ENCODE data around the gene MAP3K1. TPM values are rescaled to one million over a fixed set of nuclear protein-coding genes. Genes with fewer than 3 reads are reported as not detected.
A peak's percentile ranks its signal among the peaks of the same experiment; 100 is the strongest.

MAP3K1 gene
- total RNA-seq, 1 experiment from 2014 or later, result 5.7 TPM

GRCh38 chr5:56909294-56910209, 94.2 kb downstream of the MAP3K1 start, which contains the start of gene SETD9:
SETD9 (plus strand) TSS chr5:56909596; CDS start chr5:56909646, 50 bp downstream.
- CTCF ChIA-PET, result interaction anchor here (0.6 kb wide), 1 partner anchor 9 kb away, joined by 4 read pairs; no protein-coding TSS in a partner anchor
- BruUV-seq (replicated peaks), result no TSS peak

DNA sequence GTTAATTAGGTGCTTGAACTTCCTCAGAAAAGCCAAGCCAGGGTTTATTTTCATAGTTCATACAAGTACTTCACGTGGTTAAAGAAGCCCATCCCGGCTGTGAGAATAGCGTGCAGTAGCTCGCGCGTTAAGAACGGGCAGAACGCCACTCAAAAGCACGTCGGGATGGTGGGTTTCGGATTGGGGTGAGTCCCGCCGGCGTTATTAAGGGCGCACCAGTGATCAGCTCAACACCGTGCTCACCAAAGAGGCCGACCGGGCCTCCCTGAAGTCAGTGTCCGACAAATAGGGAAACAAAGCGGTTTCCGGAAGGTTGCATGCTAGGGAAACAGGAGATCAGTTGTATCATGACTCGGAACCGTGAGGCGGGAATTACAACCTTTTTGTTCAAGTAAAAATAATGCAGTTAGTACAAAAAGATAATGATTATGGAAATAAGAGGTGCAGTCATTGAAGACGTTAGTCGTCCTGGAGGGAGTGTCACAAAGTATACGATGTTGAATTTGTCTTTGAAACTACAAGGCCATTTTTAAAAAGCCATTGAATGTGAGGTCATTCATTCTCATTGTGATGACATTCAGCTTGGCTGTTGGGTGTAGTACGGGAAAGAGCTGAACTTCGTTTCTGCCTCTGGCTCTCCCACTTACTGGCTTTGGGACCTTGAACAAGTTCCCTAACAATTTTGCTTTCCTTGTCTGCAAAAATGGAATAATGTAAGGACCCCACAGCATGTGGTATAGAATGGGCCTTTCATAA, 95.0 kb downstream of the MAP3K1 start:
- peak overlapping the region; percentile 97 for H3K9ac ChIP-seq (ENCODE audit: low read length)
- peak overlapping the region; percentile 95 for H3K4me2 ChIP-seq (ENCODE audit: low read length)
- no peaks in the 10 kb centered on the region for H3K27me3 ChIP-seq (ENCODE audit: low read length)
- H2AFZ ChIP-seq (ENCODE audit: low read length), result peak overlapping the region; percentile 81
- H4K20me1 ChIP-seq (ENCODE audit: low read length), result no peaks in the 10 kb centered on the region
- no peaks in the 10 kb centered on the region for H3F3A ChIP-seq (ENCODE audit: low read length, unreplicated experiment)
- H3K79me2 ChIP-seq (ENCODE audit: low read length), result peaks cover 14% of the 10 kb centered on the region; the same call in 1 of the 2 replicates
- H3K9me2 ChIP-seq (replicated peaks; ENCODE audit: low read length), result no peaks in the 10 kb centered on the region
- TSS peak; percentile 81 for BruUV-seq (replicated peaks)
- CTCF ChIA-PET, result interaction anchor here (0.6 kb wide), 1 partner anchor 10 kb away, joined by 4 read pairs; no protein-coding TSS in a partner anchor
- DNase-seq (no peak), ATAC-seq (peak; percentile 8)
- TF ChIP-seq EZH2 (IDR thresholded peaks at IDR 0.05; ENCODE audit: low read length, unreplicated experiment) (no peak), EZH2phosphoT487 (IDR thresholded peaks at IDR 0.05; ENCODE audit: borderline replicate concordance, low read length) (no peak)
- TF ChIP-seq, protein P1, sequence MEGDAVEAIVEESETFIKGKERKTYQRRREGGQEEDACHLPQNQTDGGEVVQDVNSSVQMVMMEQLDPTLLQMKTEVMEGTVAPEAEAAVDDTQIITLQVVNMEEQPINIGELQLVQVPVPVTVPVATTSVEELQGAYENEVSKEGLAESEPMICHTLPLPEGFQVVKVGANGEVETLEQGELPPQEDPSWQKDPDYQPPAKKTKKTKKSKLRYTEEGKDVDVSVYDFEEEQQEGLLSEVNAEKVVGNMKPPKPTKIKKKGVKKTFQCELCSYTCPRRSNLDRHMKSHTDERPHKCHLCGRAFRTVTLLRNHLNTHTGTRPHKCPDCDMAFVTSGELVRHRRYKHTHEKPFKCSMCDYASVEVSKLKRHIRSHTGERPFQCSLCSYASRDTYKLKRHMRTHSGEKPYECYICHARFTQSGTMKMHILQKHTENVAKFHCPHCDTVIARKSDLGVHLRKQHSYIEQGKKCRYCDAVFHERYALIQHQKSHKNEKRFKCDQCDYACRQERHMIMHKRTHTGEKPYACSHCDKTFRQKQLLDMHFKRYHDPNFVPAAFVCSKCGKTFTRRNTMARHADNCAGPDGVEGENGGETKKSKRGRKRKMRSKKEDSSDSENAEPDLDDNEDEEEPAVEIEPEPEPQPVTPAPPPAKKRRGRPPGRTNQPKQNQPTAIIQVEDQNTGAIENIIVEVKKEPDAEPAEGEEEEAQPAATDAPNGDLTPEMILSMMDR (conservative IDR thresholded peaks at IDR 0.05; ENCODE audit: low read depth, low read length), result no peak
- H3K27ac ChIP-seq (ENCODE audit: low read length), result peak overlapping the region; percentile 69
- intact Hi-C loops (cut with micrococcal nuclease), result loop anchor here (1.0 kb wide), 1 partner anchor 42 kb away; the partner anchor contains the start of gene MIER3
- peak overlapping the region; percentile 83 for H3K4me3 ChIP-seq (ENCODE audit: low read length)
- no peaks in the 10 kb centered on the region for H3K36me3 ChIP-seq (ENCODE audit: low read depth, low read length)
- POLR2A ChIA-PET (ENCODE audit: unreplicated experiment), result interaction anchor here (0.7 kb wide), 1 partner anchor 50 kb away, joined by 4 read pairs; no protein-coding TSS in a partner anchor
- H3K4me1 ChIP-seq (ENCODE audit: insufficient read depth, low read length), result peaks cover 6% of the 10 kb centered on the region
- no peaks in the 10 kb centered on the region for H3K9me3 ChIP-seq (ENCODE audit: low read length)

More at GRCh38 chr5:56909294-56910209, 94.2 kb downstream of the MAP3K1 start, which contains the start of gene SETD9:
- intact Hi-C loops (cut with micrococcal nuclease), result loop anchor here (1.0 to 10.0 kb wide), 3 partner anchors 43 to 1555 kb away; partner anchors contain the start of genes MIER3 and PLK2
- peak; percentile 88 for ATAC-seq
- Histone ChIP-seq H3K27me3 (ENCODE audit: low read length) (no peaks in the 10 kb centered on the region), H3K4me3 (ENCODE audit: low read length) (peak within 1 kb of the TSS; percentile 83), H3K4me1 (ENCODE audit: insufficient read depth, low read length) (peaks cover 6% of the 10 kb centered on the region), H3K27ac (ENCODE audit: low read length) (peak within 1 kb of the TSS; percentile 69), H2AFZ (ENCODE audit: low read length) (peak within 1 kb of the TSS; percentile 87), H3K79me2 (ENCODE audit: low read length) (peaks cover 14% of the 10 kb centered on the region; the same call in 1 of the 2 replicates), H3K4me2 (ENCODE audit: low read length) (peak within 1 kb of the TSS; percentile 95), H3K9ac (ENCODE audit: low read length) (peak within 1 kb of the TSS; percentile 97), H3F3A (ENCODE audit: low read length, unreplicated experiment) (no peaks in the 10 kb centered on the region), H3K9me3 (ENCODE audit: low read length) (no peaks in the 10 kb centered on the region), H3K9me2 (replicated peaks; ENCODE audit: low read length) (no peaks in the 10 kb centered on the region), H3K36me3 (ENCODE audit: low read depth, low read length) (no peaks in the 10 kb centered on the region), H4K20me1 (ENCODE audit: low read length) (no peaks in the 10 kb centered on the region)
- peak; percentile 92 for DNase-seq
- TF ChIP-seq EZH2phosphoT487 (IDR thresholded peaks at IDR 0.05; ENCODE audit: borderline replicate concordance, low read length) (no peak), EZH2 (IDR thresholded peaks at IDR 0.05; ENCODE audit: low read length, unreplicated experiment) (no peak)
- TF ChIP-seq, protein P1 (conservative IDR thresholded peaks at IDR 0.05; ENCODE audit: low read depth, low read length), result no peak
- POLR2A ChIA-PET (ENCODE audit: unreplicated experiment), result interaction anchor here (0.7 kb wide), 1 partner anchor 51 kb away, joined by 4 read pairs; no protein-coding TSS in a partner anchor
